ENCODE data around the gene AP3B2. TPM values are rescaled to one million over a fixed set of nuclear protein-coding genes. Genes with fewer than 3 reads are reported as not detected.

The AP3B2 gene
- total RNA-seq, 1 donor, result 1.8 TPM

DNA sequence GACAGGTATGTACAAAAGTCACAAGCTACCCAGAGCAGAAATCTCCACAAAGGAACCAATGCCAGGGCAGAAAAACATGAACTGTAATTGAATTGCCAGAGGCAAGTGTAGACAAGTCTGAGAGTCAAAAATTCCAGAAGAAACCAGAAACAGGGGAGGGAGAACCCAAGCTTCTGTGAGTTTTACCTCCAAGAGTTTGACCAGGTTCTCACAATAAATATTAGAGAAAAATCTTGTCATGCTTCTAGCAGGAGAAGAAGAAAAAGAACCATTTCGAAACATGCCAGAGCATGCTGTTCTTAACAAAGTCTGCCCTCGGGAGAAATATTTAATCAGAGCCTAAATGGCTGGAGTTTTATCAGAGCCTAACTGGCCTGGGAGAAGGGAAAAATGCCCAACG lies 32.5 kb upstream of the AP3B2 start:
- no peak overlapping the region for H3K4me3 ChIP-seq (ENCODE audit: low read depth, low read length)
- DNase-seq (ENCODE audit: low read depth), result no peak
- TF ChIP-seq, protein P1, sequence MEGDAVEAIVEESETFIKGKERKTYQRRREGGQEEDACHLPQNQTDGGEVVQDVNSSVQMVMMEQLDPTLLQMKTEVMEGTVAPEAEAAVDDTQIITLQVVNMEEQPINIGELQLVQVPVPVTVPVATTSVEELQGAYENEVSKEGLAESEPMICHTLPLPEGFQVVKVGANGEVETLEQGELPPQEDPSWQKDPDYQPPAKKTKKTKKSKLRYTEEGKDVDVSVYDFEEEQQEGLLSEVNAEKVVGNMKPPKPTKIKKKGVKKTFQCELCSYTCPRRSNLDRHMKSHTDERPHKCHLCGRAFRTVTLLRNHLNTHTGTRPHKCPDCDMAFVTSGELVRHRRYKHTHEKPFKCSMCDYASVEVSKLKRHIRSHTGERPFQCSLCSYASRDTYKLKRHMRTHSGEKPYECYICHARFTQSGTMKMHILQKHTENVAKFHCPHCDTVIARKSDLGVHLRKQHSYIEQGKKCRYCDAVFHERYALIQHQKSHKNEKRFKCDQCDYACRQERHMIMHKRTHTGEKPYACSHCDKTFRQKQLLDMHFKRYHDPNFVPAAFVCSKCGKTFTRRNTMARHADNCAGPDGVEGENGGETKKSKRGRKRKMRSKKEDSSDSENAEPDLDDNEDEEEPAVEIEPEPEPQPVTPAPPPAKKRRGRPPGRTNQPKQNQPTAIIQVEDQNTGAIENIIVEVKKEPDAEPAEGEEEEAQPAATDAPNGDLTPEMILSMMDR (IDR thresholded peaks at IDR 0.05; ENCODE audit: insufficient read depth, low read length), result no peak

DNA sequence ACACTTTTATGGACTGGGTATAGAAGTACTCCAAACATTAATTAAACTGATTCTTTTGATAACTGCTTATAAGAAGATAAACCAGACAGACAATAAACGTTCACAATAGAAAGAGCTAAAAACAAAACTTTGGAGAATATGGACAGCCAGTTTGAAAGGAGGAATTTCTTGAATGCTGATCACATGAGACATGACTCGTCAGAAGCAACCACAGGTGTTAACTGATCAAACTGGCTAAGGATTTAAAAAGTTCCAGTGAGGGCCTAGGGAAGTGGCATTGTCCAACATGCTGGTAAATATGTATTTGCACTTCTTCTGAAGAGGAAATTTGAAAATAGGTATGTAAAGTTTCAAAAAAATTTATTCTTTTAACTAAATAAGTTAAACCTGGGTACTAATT lies 29.4 kb upstream of the AP3B2 start:
- TF ChIP-seq, protein P1 (IDR thresholded peaks at IDR 0.05; ENCODE audit: insufficient read depth, low read length), result no peak
- DNase-seq (ENCODE audit: low read depth), result no peak
- no peak overlapping the region for H3K4me3 ChIP-seq (ENCODE audit: low read depth, low read length)

DNA sequence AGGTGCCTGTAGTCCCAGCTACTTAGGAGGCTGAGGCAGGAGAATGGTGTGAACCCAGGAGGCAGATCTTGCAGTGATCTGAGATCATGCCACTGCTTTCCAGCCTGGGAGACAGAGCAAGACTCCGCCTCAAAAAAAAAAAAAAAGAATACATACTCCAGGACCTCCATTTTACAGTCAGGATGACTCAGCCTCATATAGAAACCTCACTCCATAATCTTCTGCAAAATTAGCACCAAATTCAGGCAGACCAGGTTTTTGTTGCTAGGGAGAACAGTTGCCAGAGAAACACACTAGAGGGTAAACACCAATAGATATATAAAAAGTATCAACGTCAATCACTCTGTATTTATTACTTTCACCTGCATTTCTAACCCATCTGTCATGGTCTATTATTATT lies 28.3 kb upstream of the AP3B2 start:
- TF ChIP-seq, protein P1 (IDR thresholded peaks at IDR 0.05; ENCODE audit: insufficient read depth, low read length), result no peak
- no peak overlapping the region for H3K4me3 ChIP-seq (ENCODE audit: low read depth, low read length)
- no peak for DNase-seq (ENCODE audit: low read depth)

DNA sequence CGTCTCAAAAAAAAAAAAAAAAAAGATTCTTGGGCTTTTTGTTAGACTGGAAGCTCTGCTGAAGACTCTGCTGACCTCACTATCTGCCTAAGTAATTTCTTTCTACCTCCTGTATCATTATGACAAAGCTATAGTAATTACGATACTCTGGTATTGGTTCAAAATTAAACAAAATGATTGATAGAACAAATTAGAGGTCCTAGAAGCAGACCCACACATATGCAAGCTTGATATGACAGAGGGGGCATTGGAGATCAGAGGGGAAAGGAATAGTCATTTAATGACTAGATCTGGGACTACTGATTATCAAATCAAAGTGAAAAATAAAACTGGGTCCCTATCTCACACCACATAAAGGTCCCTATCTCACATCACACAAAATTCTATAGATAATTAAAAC lies 21.9 kb upstream of the AP3B2 start:
- DNase-seq (ENCODE audit: low read depth), result no peak
- no peak overlapping the region for H3K4me3 ChIP-seq (ENCODE audit: low read depth, low read length)
- TF ChIP-seq, protein P1 (IDR thresholded peaks at IDR 0.05; ENCODE audit: insufficient read depth, low read length), result no peak

DNA sequence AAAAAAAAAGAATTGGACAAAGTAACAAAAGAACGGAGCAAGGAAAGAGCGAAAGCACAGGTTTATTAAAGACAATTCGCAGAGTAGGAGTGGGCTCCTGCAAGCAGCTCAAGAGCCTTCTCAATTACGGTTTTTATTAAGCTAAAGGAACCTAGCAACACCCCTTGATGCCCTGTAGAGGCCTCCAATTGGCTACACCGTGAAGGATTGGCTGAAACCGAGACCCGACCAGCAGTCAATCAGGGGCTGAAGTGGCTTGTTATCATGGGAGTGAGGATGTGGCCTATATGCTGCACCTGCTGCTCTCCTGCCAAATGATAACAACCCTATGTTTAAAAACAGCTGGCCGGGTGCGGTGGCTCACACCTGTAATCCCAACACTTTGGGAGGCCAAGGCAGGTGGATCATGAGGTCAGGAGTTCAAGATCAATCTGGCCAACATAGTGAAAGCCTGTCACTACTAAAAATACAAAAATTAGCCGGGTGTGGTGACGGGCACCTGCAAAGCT lies 20.4 kb upstream of the AP3B2 start:
- no peak for DNase-seq (ENCODE audit: low read depth)
- TF ChIP-seq, protein P1 (IDR thresholded peaks at IDR 0.05; ENCODE audit: insufficient read depth, low read length), result no peak
- no peak overlapping the region for H3K4me3 ChIP-seq (ENCODE audit: low read depth, low read length)

DNA sequence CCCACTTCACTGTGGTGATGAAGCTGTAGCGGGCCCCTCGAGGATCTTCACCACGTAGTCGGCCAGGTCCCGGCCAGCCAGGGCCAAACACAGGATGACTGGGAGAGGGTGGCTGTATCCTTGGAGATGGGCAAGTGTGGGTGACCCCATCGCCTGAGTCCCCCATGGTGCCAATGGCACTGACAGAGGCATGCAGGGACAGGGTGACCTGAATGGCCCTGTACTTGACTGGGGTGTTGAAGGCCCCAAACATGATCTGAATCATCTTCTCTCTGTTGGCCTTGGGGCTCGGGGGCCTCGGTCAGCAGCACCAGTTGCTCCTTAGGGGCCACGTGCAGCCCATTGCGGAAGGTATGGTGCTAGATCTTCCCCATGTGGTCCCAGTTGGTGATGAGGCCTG lies 17.1 kb upstream of the AP3B2 start:
- TF ChIP-seq, protein P1 (IDR thresholded peaks at IDR 0.05; ENCODE audit: insufficient read depth, low read length), result no peak
- H3K4me3 ChIP-seq (ENCODE audit: low read depth, low read length), result no peak overlapping the region
- DNase-seq (ENCODE audit: low read depth), result no peak

DNA sequence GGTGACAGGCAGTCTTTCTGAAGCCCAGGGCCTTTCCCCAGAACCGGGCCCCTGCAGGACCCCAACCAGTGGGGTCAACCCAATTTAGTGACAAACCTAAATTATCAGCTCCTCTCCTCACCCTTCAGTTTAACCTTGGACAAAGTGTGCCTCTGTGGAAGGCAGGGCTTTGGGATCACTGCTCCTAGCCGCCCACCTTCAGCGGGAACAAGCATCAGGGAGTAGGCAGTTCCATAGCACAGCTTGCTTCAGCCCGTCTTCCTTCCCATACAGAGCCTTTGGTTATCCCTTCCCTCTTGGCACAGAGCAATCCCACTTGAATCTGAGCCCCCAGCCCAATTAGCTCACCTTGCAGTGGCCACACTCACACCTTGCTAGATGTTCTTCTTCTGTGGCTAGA lies 5.3 kb upstream of the AP3B2 start:
- DNase-seq (ENCODE audit: low read depth), result no peak
- TF ChIP-seq, protein P1 (IDR thresholded peaks at IDR 0.05; ENCODE audit: insufficient read depth, low read length), result no peak
- H3K4me3 ChIP-seq (ENCODE audit: low read depth, low read length), result no peak overlapping the region
